OCI-LY1 (cell line): ENCODE measurements around the gene FKBP4.

ENCODE experiments used
- CTCF ChIP-seq: fragments of 200-600 bp; sonication (generic), shearing (Covaris generic); IDR thresholded peaks from 2 replicates; pipeline ENCODE4 v1.5.1; 2017; ENCODE audit warnings: mild to moderate bottlenecking, antibody characterized with exemption, low read length, moderate library complexity, mixed read lengths
- EZH2 ChIP-seq: fragments of 200-600 bp; sonication (generic), shearing (Covaris generic); IDR thresholded peaks from 2 replicates; pipeline ENCODE4 v1.8.0; 2017; ENCODE audit warnings: borderline replicate concordance, mixed run types, mild to moderate bottlenecking, antibody characterized with exemption, low read length, moderate library complexity, mixed read lengths

GRCh38 chr12:2833327-2833726 is 38.6 kb downstream of the FKBP4 start:
- TF ChIP-seq EZH2 (no peak), CTCF (no peak)
